T-cell (primary cell): Measurements from ENCODE around the gene FGF11. TPM values are rescaled to one million over a fixed set of nuclear protein-coding genes. Genes with fewer than 3 reads are reported as not detected.
A peak's percentile ranks its signal among the peaks of the same experiment; 100 is the strongest.

Experiments used
- ATAC-seq, 4 experiments: fragments of 200-7000 bp in 3 of 4; fragments of 150-1000 bp in 1 of 4; cut with Tn5 transposase; replicated peaks in 1 of 4; 1 replicate in 3 of 4; 2 replicates in 1 of 4; pipeline ENCODE4 v1.10.0; 2021; ENCODE audit warnings: moderate library complexity in 3 of 4, mild to moderate bottlenecking in 2 of 4, moderate number of reproducible peaks in 1 of 4
- CTCF ChIA-PET, 2 donors: fragments of 300-600 bp; sonication (Branson Sonifier 250); formaldehyde crosslinking; loops; one replicate each; lab custom pipeline; 2022; ENCODE audit warnings: antibody characterized with exemption in 2 of 2; lab: Charles Lee
- POLR2A ChIA-PET, 2 donors: fragments of 300-600 bp; sonication (Branson Sonifier 250); formaldehyde crosslinking; loops; one replicate each; lab custom pipeline; 2022; ENCODE audit warnings: antibody characterized with exemption in 2 of 2; lab: Charles Lee
- DNase-seq, 35 experiments: peaks; one replicate each; pipeline versions ENCODE4 v3.0.0 to v3.0.0-alpha.2; 2013 to 2023
- H3K27ac ChIP-seq: one replicate; pipeline ENCODE4 v1.5.1; 2013; ENCODE audit warnings: low read length
- H3K27me3 ChIP-seq, 2 experiments: replicated peaks in 1 of 2; 1 replicate in 1 of 2; 2 replicates in 1 of 2; pipeline versions ENCODE4 v1.6.1 to v1.7.0; 2013; ENCODE audit warnings: low read length in 1 of 2, mixed read lengths in 1 of 2; ENCODE audit not compliant: control insufficient read depth in 2 of 2, insufficient read depth in 2 of 2; ENCODE audit errors: extremely low read depth in 1 of 2
- H3K36me3 ChIP-seq, 2 donors: 1 replicate in 1 of 2; 2 replicates in 1 of 2; pipeline versions ENCODE4 v1.6.1 to v1.7.0; 2013; ENCODE audit warnings: low read length in 1 of 2; ENCODE audit not compliant: control insufficient read depth in 2 of 2, insufficient read depth in 1 of 2; ENCODE audit errors: extremely low read depth in 1 of 2
- H3K4me1 ChIP-seq, 2 experiments: 1 replicate in 1 of 2; 2 replicates in 1 of 2; pipeline versions ENCODE4 v1.6.1 to v1.7.0; 2013; ENCODE audit warnings: low read length in 2 of 2, mixed read lengths in 1 of 2; ENCODE audit not compliant: insufficient read depth in 2 of 2, control insufficient read depth in 1 of 2; ENCODE audit errors: extremely low read depth in 1 of 2
- H3K4me3 ChIP-seq, 2 donors: 1 replicate in 1 of 2; 2 replicates in 1 of 2; pipeline versions ENCODE4 v1.5.1 to v1.7.0; 2013; ENCODE audit warnings: mild to moderate bottlenecking in 2 of 2, low read length in 1 of 2, moderate library complexity in 1 of 2; ENCODE audit not compliant: control insufficient read depth in 1 of 2; ENCODE audit errors: extremely low read depth in 1 of 2
- H3K9me3 ChIP-seq: 2 replicates; pipeline ENCODE4 v1.7.0; 2013
- H3K27ac Mint-ChIP-seq, 2 donors: one replicate each; pipeline ENCODE4 v1.8.0; 2020 to 2021; ENCODE audit warnings: mild to moderate bottlenecking in 2 of 2, mixed read lengths in 2 of 2
- H3K27me3 Mint-ChIP-seq, 2 donors: one replicate each; pipeline ENCODE4 v1.8.0; 2021 to 2022; ENCODE audit warnings: mixed read lengths in 2 of 2
- H3K36me3 Mint-ChIP-seq: one replicate; pipeline ENCODE4 v1.8.0; 2021; ENCODE audit warnings: mixed read lengths
- H3K4me1 Mint-ChIP-seq, 3 donors: one replicate each; pipeline ENCODE4 v1.8.0; 2020 to 2022; ENCODE audit warnings: mixed read lengths in 3 of 3, mild to moderate bottlenecking in 1 of 3
- H3K4me3 Mint-ChIP-seq, 3 donors: one replicate each; pipeline ENCODE4 v1.8.0; 2020 to 2022; ENCODE audit warnings: mild to moderate bottlenecking in 3 of 3, mixed read lengths in 3 of 3, moderate library complexity in 3 of 3
- H3K9me3 Mint-ChIP-seq, 3 donors: one replicate each; pipeline ENCODE4 v1.8.0; 2020 to 2022; ENCODE audit warnings: mixed read lengths in 3 of 3
- WGBS: methylation state at CpG from one replicate; pipeline ENCODE4 v1.1.5; 2013; ENCODE audit warnings: missing lambda C conversion rate; ENCODE audit not compliant: insufficient coverage; 5-methylcytosine and 5-hydroxymethylcytosine counted together
- total RNA-seq, 35 experiments: library from RNA in 6 of 35; stranded (reverse) in 6 of 35; fragments of 120-200 nt in 1 of 35; gene quantifications; one replicate each; pipeline versions ENCODE4 v1.2.1 to v1.2.4 and lab custom pipeline; 2013 to 2026

The FGF11 gene
- total RNA-seq, 5 donors from 2014 or later (not counting 1 experiment from before 2014, with no cell fraction given) = 2.4 to 4.2 (median 3.3) TPM

- CTCF ChIA-PET = interaction anchor here in 1 of 2 donors (0.6 kb wide), 2 partner anchors 9 to 1525 kb away, joined by 3 read pairs; partner anchors contain the start of gene TMEM256
- peak within 1 kb of the TSS; percentile 91 to 96 (median 93) for H3K4me3 Mint-ChIP-seq
- H3K27me3 ChIP-seq = no peaks in the 10 kb centered on the region
- peak within 1 kb of the TSS; percentile 66 for H3K27ac ChIP-seq
- H3K4me1 ChIP-seq = peaks cover 10 to 50% of the 10 kb centered on the region in 2 experiments
- ATAC-seq = peak; percentile 86 to 93 (median 90)
- H3K4me1 Mint-ChIP-seq = peaks cover 32 to 41% (median 39%) of the 10 kb centered on the region in 3 donors
- no peaks in the 10 kb centered on the region for H3K9me3 Mint-ChIP-seq
- peak within 1 kb of the TSS; percentile 80 to 97 for H3K4me3 ChIP-seq
- WGBS = under 1% methylated on average over 71 of the region's 71 CpGs
- no peaks in the 10 kb centered on the region for H3K9me3 ChIP-seq
- peak; percentile 40 to 87 (median 75) for DNase-seq
- H3K36me3 Mint-ChIP-seq = peaks cover 14% of the 10 kb centered on the region
- H3K27me3 Mint-ChIP-seq = no peaks in the 10 kb centered on the region
- H3K27ac Mint-ChIP-seq = peak within 1 kb of the TSS; percentile 90 to 92
- H3K36me3 ChIP-seq = peaks cover 13 to 31% of the 10 kb centered on the region in 2 donors
- POLR2A ChIA-PET = interaction anchor here in 1 of 2 donors (1.0 kb wide), 1 partner anchor 9 kb away, joined by 5 read pairs; the partner anchor contains the start of gene TMEM256
Observed at GRCh38 chr17:7394452-7395191, 44.7 kb upstream of the FGF11 start, which contains the start of gene PLSCR3. Gene PLSCR3 (minus strand): TSS chr17:7394525. CDS start chr17:7394110, 415 bp downstream.

- ATAC-seq (no peak), DNase-seq (no peak)
- Mint-ChIP-seq H3K9me3 (no peaks in the 10 kb centered on the region), H3K4me1 (peaks cover 27 to 30% (median 29%) of the 10 kb centered on the region in 3 donors), H3K27ac (peak overlapping the region in 1 of 2 donors; percentile 48), H3K36me3 (peaks cover 9% of the 10 kb centered on the region), H3K4me3 (peak overlapping the region in 1 of 3 donors; percentile 28), H3K27me3 (no peaks in the 10 kb centered on the region)
- Histone ChIP-seq H3K9me3 (no peaks in the 10 kb centered on the region), H3K27me3 (no peaks in the 10 kb centered on the region), H3K36me3 (peaks cover 0 to 15% of the 10 kb centered on the region in 2 donors), H3K27ac (no peak overlapping the region), H3K4me1 (peaks cover 8 to 35% of the 10 kb centered on the region in 2 experiments), H3K4me3 (no peak overlapping the region)
- ChIA-PET POLR2A (no interaction called here), CTCF (no interaction called here)
- 94% methylated on average over 3 of the region's 4 CpGs for WGBS
Observed at GRCh38 chr17:7396147-7396546, 43.2 kb upstream of the FGF11 start.

DNA sequence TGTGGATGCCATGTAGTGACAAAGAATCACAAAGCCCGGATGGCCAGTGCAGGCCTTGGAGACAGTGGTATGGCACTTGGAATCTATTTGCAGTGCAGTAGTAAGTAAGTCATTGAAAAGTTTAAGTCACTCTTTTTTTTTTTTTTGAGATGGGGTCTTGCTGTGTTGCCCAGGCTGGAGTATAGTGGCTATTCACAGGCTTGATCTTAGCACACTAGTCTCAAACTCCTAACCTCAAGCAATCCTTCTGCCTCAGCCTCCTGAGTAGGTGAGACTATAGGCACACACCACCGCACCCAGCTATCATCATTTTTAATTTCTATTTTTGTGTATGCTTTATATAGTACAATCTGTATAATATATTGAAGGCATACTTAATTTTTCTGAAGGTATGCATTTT is 40.7 kb upstream of the FGF11 start:
- no peaks in the 10 kb centered on the region for H3K9me3 Mint-ChIP-seq
- no peak overlapping the region for H3K27ac Mint-ChIP-seq
- ChIA-PET CTCF (interaction anchor here (0.6 to 1.1 kb wide), 3 partner anchors 14 to 762 kb away, joined by 3 to 4 read pairs (median 3); no protein-coding TSS in a partner anchor), POLR2A (interaction anchor here (0.7 kb wide), 2 partner anchors 14 to 24 kb away, joined by 4 read pairs; no protein-coding TSS in a partner anchor)
- Histone ChIP-seq H3K27me3 (no peaks in the 10 kb centered on the region), H3K36me3 (no peaks in the 10 kb centered on the region), H3K4me1 (peaks cover 2 to 19% of the 10 kb centered on the region in 2 experiments), H3K9me3 (no peaks in the 10 kb centered on the region), H3K27ac (no peak overlapping the region), H3K4me3 (no peak overlapping the region)
- ATAC-seq (no peak), DNase-seq (no peak)
- H3K4me3 Mint-ChIP-seq = no peak overlapping the region
- H3K27me3 Mint-ChIP-seq = no peaks in the 10 kb centered on the region
- peaks cover 3% of the 10 kb centered on the region for H3K36me3 Mint-ChIP-seq
- H3K4me1 Mint-ChIP-seq = peaks cover 17 to 18% (median 18%) of the 10 kb centered on the region in 3 donors
- WGBS = no CpG with 5 or more reads among the region's 2 CpGs

- CTCF ChIA-PET = interaction anchor here in 1 of 2 donors (0.6 kb wide), 1 partner anchor 248 kb away, joined by 3 read pairs; no protein-coding TSS in a partner anchor
- Mint-ChIP-seq H3K9me3 (no peaks in the 10 kb centered on the region), H3K27ac (peak overlapping the region; percentile 72 to 96), H3K4me3 (peak overlapping the region; percentile 90 to 95 (median 94)), H3K36me3 (peaks cover 3% of the 10 kb centered on the region), H3K27me3 (peaks cover 0 to 1% of the 10 kb centered on the region in 2 donors), H3K4me1 (peaks cover 12 to 21% (median 15%) of the 10 kb centered on the region in 3 donors)
- POLR2A ChIA-PET = interaction anchor here (0.5 to 1.0 kb wide), 4 partner anchors 32 to 144 kb away, joined by 3 read pairs; no protein-coding TSS in a partner anchor
- Histone ChIP-seq H3K27me3 (peaks cover 0 to 8% of the 10 kb centered on the region in 2 experiments), H3K4me3 (peak overlapping the region; percentile 92 to 93), H3K9me3 (no peaks in the 10 kb centered on the region), H3K4me1 (peaks cover 2 to 26% of the 10 kb centered on the region in 2 experiments), H3K27ac (peak overlapping the region; percentile 84), H3K36me3 (no peaks in the 10 kb centered on the region)
- ATAC-seq (no peak), DNase-seq (peak in 13 of 35 experiments; percentile 12 to 46 (median 25))
- WGBS = 86% methylated on average over 4 of the region's 16 CpGs
Observed at GRCh38 chr17:7403043-7403726, 36.1 kb upstream of the FGF11 start.

DNA sequence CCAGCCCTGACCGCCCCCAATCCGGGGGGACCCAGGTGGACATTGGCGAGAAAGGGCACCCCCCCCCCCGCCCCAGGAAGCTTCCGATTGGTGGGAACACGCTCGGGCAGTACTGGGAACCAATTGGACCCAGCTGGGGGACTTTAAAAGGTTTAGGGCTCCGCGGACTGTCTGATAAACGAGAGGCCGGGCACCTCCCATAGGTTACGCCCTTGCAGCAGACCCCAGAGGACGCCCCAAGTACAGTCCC is 35.7 kb upstream of the FGF11 start:
- H3K36me3 Mint-ChIP-seq = peaks cover 3% of the 10 kb centered on the region
- Histone ChIP-seq H3K4me3 (peak overlapping the region; percentile 92 to 93), H3K27ac (peak overlapping the region; percentile 84), H3K27me3 (peaks cover 0 to 8% of the 10 kb centered on the region in 2 experiments), H3K36me3 (no peaks in the 10 kb centered on the region), H3K9me3 (no peaks in the 10 kb centered on the region), H3K4me1 (peaks cover 2 to 29% of the 10 kb centered on the region in 2 experiments)
- peaks cover 0 to 1% of the 10 kb centered on the region in 2 donors for H3K27me3 Mint-ChIP-seq
- H3K9me3 Mint-ChIP-seq = no peaks in the 10 kb centered on the region
- no peak for DNase-seq
- peaks cover 12 to 21% (median 15%) of the 10 kb centered on the region in 3 donors for H3K4me1 Mint-ChIP-seq
- peak overlapping the region; percentile 87 to 96 for H3K27ac Mint-ChIP-seq
- ChIA-PET CTCF (interaction anchor here in 1 of 2 donors (0.6 to 1.0 kb wide), 8 partner anchors 10 to 283 kb away, joined by 3 to 21 read pairs (median 4); partner anchors contain the start of genes PLSCR3, SAT2, TMEM102 and TP53), POLR2A (interaction anchor here (0.5 to 1.0 kb wide), 9 partner anchors 9 to 213 kb away, joined by 3 to 8 read pairs (median 4); partner anchors contain the start of genes FXR2 (in 1 of the 2), GPS2 (in 1 of the 2), PLSCR3 (in 1 of the 2) and TMEM102 (in 1 of the 2))
- WGBS = 0% methylated on average over 6 of the region's 13 CpGs
- no peak for ATAC-seq
- H3K4me3 Mint-ChIP-seq = peak overlapping the region; percentile 90 to 95 (median 94)
